Skeletal muscle tissue (tissue), 4 donors: ENCODE results near the gene UTF1. TPM values are rescaled to one million over a fixed set of nuclear protein-coding genes. Genes with fewer than 3 reads are reported as not detected.

ENCODE experiments used
- H3K27ac ChIP-seq: one replicate; pipeline ENCODE4 v1.7.0; 2013; ENCODE audit warnings: mild to moderate bottlenecking, low read depth, low read length, inconsistent platforms
- H3K27me3 ChIP-seq, 3 donors: one replicate each; pipeline ENCODE4 v1.7.0; 2013; ENCODE audit warnings: low read length in 3 of 3; ENCODE audit not compliant: control insufficient read depth in 3 of 3, insufficient read depth in 3 of 3
- H3K36me3 ChIP-seq, 3 donors: one replicate each; pipeline ENCODE4 v1.7.0; 2013; ENCODE audit warnings: low read length in 3 of 3; ENCODE audit not compliant: control insufficient read depth in 3 of 3, insufficient read depth in 3 of 3
- H3K4me1 ChIP-seq, 3 donors: one replicate each; pipeline ENCODE4 v1.7.0; 2013; ENCODE audit warnings: low read length in 3 of 3, mild to moderate bottlenecking in 3 of 3; ENCODE audit not compliant: control insufficient read depth in 3 of 3, insufficient read depth in 3 of 3
- H3K4me3 ChIP-seq, 3 donors: one replicate each; pipeline ENCODE4 v1.7.0; 2013; ENCODE audit warnings: low read length in 3 of 3
- H3K9ac ChIP-seq, 3 donors: one replicate each; pipeline ENCODE4 v1.7.0; 2013; ENCODE audit warnings: low read length in 3 of 3, mild to moderate bottlenecking in 3 of 3, moderate library complexity in 2 of 3, low read depth in 1 of 3
- H3K9me3 ChIP-seq, 3 donors: one replicate each; pipeline ENCODE4 v1.7.0; 2013; ENCODE audit warnings: low read length in 3 of 3; ENCODE audit not compliant: control insufficient read depth in 3 of 3
- total RNA-seq: library from RNA; depleted of rRNA; stranded (reverse); fragments of >200 nt; gene quantifications from one replicate; pipeline ENCODE4 v1.2.3, GENCODE V29; 2014
- donor health status: Osteomylitis.

The UTF1 gene
- total RNA-seq, 1 donor from 2014 or later, result not detected

DNA sequence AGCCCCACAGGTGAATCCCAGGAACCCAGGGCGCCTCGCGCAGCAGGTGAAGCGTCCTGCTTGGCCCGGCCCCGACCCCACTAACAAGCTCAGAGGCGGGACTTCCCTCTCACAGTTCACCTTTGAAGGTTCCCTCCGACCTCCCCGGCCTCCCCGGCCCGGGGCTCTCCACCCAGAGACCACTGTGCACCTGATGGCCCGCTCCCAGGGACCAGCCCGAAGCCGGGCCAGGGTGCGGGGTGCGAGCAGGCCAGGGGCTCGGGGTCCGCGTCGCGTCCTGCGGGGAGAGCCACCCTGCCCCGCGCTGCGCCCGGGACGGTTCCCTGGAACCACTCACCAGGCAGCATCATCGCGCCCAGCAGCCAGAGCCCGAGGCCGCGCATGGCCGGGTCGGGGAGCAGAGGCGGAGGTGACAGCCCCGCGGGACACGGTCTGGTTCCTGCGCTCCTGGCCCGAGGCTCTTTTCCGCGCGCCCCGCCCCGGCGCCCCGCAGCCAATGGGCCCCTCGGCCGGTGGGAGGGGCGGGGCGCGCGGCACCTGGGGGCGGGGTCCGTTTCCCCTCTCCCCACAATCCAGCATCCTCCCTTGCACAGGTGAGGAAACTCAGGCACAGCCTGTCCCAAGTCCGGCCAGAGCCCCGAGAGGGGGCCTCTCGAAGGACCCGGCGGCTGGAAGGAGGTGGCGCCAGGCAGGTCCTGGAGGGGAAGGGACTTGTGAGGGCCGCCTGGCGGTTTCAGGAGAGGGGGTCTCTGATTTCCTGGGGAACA, 46.6 kb downstream of the UTF1 start, which contains the start of gene ADAM8:
TSS of gene ADAM8 (minus strand) at position 434 of the 767 bp plus-strand sequence. CDS start at position 383, 51 bp downstream.
- no peaks in the 10 kb centered on the region for H3K9me3 ChIP-seq
- H3K27ac ChIP-seq, result no peak within 1 kb of the TSS
- H3K4me3 ChIP-seq, result peak within 1 kb of the TSS in 1 of 3 donors; percentile 4
- H3K36me3 ChIP-seq, result peaks cover 21 to 26% (median 24%) of the 10 kb centered on the region in 3 donors
- peaks cover 5 to 32% (median 26%) of the 10 kb centered on the region in 3 donors for H3K27me3 ChIP-seq
- peak within 1 kb of the TSS in 1 of 3 donors; percentile 5 for H3K9ac ChIP-seq
- H3K4me1 ChIP-seq, result peaks cover 0 to 7% (median 4%) of the 10 kb centered on the region in 3 donors

DNA sequence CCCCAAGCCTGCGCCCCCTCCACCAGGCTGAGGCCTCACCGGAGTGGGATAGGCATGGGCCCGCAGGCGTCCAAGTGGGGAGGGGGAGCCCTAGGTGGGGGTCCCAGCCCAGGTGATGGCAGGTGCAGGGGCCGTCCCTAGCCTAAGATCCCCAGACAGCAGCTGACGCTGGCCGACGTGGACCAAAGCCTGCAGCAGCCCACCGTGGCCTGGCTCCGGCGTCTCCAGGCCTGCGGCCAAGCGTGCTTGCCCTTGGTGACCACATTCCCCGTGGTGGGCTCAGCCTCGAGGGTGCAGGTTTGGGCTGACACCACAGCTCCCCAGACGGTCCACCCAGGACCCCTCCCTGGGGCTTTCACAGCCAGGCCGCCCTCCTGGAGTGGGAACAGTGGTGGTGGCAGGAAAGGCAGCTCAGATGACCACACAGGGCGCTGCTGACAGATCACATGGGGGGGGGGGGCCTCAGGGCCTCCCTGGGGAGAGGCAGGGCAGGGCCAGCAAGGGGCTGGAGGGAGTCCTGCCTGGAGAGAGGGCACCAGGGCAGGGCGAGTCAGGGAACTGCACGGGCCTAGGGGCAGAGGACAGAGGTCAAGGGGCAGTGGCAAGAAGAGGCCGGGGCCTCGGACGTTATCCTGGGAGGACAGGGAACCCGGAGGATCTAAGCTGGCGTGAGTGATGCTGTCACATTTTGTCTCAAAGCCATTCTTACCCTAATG, 47.4 kb downstream of the UTF1 start:
- peaks cover 5 to 32% (median 26%) of the 10 kb centered on the region in 3 donors for H3K27me3 ChIP-seq
- no peak overlapping the region for H3K27ac ChIP-seq
- H3K4me3 ChIP-seq, result no peak overlapping the region

DNA sequence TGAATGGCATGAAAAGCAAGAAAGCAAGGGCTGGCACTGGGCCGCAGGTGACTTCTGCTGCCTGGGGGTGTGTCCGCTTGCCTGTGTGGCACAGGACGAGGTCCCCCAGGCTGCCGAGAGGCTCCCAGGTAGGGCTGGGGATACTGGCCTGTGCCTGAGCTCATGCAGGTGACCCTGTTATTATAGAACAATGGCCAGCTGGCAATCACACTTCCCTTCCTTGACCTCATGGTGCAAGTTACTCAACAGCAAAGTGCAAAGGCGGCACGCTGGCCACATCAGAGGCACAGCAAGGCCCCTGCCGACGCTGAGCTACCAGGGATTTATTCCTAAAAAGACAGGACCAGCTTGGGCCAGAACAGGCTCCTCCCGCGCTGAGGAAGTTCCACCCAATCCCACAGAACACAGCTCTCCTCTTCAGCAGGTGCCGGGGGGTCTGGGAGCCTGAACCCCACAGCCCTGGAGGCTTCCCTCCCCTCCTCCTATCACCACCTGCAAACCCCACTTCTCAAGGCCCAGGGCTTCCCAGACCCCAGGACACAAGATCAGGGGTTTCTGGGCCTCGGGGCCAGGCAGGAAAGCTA, 48.1 kb downstream of the UTF1 start:
- no peak overlapping the region for H3K27ac ChIP-seq
- peaks cover 0 to 7% (median 4%) of the 10 kb centered on the region in 3 donors for H3K4me1 ChIP-seq
- no peaks in the 10 kb centered on the region for H3K9me3 ChIP-seq
- no peak overlapping the region for H3K9ac ChIP-seq
- peaks cover 5 to 32% (median 26%) of the 10 kb centered on the region in 3 donors for H3K27me3 ChIP-seq
- no peak overlapping the region for H3K4me3 ChIP-seq
- H3K36me3 ChIP-seq, result peaks cover 35 to 40% (median 39%) of the 10 kb centered on the region in 3 donors

More for the DNA sequence above, 47.4 kb downstream of the UTF1 start:
- Histone ChIP-seq H3K9me3 (no peaks in the 10 kb centered on the region), H3K36me3 (peaks cover 29 to 34% (median 32%) of the 10 kb centered on the region in 3 donors), H3K9ac (no peak overlapping the region), H3K4me1 (peaks cover 0 to 7% (median 4%) of the 10 kb centered on the region in 3 donors)

DNA sequence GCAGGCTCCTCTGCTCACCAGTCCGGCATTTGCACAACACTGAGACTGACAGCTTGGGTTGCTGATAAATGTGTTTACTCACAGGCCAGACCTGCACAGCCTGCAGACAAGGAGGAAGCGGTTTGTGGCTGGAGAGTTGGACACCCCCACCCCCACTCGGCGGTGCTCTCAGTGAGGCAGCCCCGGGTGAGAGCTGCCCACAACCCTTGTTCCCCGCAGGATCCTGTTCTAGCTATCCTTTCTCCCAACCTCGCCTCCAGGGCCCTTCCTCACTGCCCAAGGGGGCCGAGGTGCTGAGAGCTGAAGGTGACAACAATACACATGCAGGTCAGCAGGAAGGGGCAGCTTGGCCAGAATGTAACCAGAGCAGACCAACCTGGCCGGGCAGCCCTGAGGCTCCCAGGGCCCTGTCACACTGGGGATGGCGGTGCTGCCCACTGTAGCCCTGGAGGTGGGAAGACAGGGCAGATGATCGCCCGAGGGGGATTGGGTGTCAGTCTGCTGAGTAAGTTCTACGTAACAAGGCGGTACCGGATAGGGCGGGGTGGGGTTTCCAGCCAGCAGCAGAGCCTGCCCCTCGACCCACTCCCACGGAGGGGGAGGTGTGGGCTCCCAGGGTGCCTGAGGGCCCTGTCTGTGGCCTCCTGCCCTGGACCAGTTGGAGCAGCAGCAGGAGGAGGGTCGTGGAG, 48.7 kb downstream of the UTF1 start:
- peaks cover 5 to 32% (median 26%) of the 10 kb centered on the region in 3 donors for H3K27me3 ChIP-seq
- H3K9me3 ChIP-seq, result no peaks in the 10 kb centered on the region
- H3K4me1 ChIP-seq, result peaks cover 0 to 7% (median 4%) of the 10 kb centered on the region in 3 donors
- H3K36me3 ChIP-seq, result peaks cover 42 to 47% (median 45%) of the 10 kb centered on the region in 3 donors
- H3K4me3 ChIP-seq, result no peak overlapping the region
- H3K9ac ChIP-seq, result no peak overlapping the region
- no peak overlapping the region for H3K27ac ChIP-seq

DNA sequence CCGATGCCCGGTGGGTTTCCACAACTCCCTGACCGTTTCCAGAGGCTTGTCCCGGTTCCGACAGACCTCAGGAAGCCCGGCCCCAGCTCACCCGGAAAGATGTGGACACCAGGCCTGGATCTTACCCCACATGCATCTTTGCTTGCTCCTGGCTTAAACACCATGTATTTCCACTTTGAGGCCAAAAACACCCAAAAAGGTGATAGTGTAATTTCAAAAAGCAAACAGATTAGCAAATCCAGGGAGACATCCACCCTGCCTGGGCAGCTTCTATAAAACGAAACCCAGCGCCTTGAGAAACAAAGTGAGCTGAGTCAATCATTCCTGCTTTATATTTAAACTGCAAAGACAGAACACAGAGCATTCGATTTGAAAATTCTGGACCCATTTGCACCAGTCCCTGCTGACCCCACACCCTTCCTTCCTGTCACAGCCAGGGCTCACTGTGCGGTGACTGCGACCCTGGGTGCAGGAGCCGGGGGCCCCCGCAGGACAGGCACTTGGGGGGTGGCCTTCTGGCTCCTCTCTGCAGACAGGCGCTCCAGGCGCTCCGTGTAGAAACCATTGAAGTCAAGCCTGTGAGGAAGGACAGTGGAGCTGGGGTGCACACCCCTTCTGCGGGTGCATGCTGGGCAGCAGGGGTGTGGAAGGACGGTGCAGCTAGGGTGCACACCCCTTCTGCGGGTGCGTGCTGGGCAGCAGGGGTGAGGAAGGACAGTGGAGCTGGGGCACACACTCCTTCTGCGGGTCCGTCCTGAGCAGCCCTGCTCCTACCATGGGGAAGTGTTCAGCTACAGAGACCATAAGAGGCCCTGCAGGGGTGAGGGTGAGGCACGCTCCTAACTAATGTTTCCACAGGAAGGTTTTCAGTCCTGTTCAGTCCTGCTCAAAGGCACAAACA, 49.6 kb downstream of the UTF1 start:
- Histone ChIP-seq H3K27ac (no peak overlapping the region), H3K4me3 (no peak overlapping the region), H3K36me3 (peaks cover 49 to 55% (median 54%) of the 10 kb centered on the region in 3 donors), H3K9ac (no peak overlapping the region), H3K27me3 (peaks cover 5 to 28% (median 24%) of the 10 kb centered on the region in 3 donors), H3K9me3 (no peaks in the 10 kb centered on the region), H3K4me1 (peaks cover 0 to 7% (median 4%) of the 10 kb centered on the region in 3 donors)

DNA sequence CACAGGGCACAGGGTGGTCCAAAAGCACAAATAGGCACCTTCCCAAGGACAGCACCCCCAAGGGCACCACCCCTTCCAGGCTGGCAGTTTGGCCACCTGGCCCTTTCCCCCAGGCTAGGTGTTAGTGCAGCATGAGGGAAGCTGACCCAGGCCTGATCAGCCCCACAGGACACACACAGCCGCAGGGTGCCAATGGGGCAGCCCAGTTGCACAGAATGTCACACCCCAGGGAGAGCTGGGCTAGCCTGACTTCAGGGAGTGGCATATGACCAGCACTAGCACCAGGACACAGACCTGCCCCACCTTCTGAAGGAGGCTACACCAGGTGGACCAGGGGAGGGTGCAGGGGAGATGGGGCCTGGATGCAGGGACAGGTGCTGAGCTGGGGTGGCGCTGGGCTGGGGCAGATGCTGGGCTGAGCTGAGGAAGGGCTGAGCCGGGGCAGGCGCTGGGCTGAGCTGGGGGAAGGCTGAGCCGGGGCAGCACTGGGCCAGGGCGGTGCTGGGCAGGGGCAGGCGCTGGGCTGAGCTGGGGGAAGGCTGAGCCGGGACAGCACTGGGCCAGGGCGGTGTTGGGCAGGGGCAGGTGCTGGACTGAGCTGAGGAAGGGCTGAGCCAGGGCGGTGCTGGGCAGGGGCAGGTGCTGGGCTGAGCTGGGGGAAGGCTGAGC, 50.5 kb downstream of the UTF1 start:
- Histone ChIP-seq H3K36me3 (peaks cover 58 to 64% (median 63%) of the 10 kb centered on the region in 3 donors), H3K9me3 (no peaks in the 10 kb centered on the region), H3K4me3 (no peak overlapping the region), H3K27me3 (peaks cover 5 to 20% (median 14%) of the 10 kb centered on the region in 3 donors), H3K27ac (no peak overlapping the region), H3K9ac (no peak overlapping the region), H3K4me1 (peaks cover 0 to 7% (median 4%) of the 10 kb centered on the region in 3 donors)

DNA sequence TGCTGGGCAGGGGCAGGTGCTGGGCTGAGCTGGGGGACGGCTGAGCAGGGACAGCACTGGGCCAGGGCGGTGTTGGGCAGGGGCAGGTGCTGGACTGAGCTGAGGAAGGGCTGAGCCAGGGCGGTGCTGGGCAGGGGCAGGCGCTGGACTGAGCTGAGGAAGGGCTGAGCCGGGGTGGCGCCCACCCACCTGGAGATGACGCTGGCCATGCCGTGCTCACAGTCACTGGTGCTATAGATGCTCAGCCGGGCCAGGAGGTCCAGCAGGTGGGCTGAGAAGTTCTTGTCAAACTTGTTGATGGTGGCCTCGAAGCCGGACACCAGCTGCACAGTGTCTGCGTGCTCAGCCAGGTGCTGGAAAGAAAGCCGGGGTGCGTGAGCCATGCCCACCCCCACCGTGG, 51.1 kb downstream of the UTF1 start:
- Histone ChIP-seq H3K9me3 (no peaks in the 10 kb centered on the region), H3K4me3 (no peak overlapping the region), H3K4me1 (peaks cover 0 to 7% (median 4%) of the 10 kb centered on the region in 3 donors), H3K36me3 (peaks cover 63 to 70% (median 67%) of the 10 kb centered on the region in 3 donors), H3K27me3 (peaks cover 2 to 15% (median 9%) of the 10 kb centered on the region in 3 donors), H3K27ac (no peak overlapping the region), H3K9ac (no peak overlapping the region)
